ENCODE results near the gene EXOC2. TPM values are rescaled to one million over a fixed set of nuclear protein-coding genes. Genes with fewer than 3 reads are reported as not detected.

Gene EXOC2
- total and polyA plus RNA-seq, 10 of the 15 experiments (the other 5 are each of a cell fraction or from before 2014, with no cell fraction given): 8.7 to 32.8 (median 20.7) TPM

DNA sequence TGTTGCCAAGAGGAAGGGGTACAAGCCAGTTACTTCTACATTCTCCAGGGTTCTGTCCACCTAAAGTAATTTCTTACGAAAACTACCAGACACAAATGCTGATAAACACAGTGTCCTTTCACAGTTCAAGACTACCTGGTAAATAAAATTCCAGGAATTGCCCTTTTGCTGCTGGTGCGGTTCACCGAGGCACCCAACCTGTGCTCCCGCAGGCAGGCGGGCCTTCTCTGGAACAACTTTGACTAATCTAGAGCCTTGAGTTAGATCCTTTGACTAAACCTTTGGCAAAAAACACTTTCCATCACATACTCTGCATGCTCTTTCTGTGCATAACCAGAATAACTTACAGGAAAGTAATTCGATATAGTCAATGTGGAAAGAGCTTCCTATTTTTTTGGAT, 143.0 kb downstream of the EXOC2 start (continued):
- TF ChIP-seq MTA2 (IDR thresholded peaks at IDR 0.05; ENCODE audit: low read depth): no peak

DNA sequence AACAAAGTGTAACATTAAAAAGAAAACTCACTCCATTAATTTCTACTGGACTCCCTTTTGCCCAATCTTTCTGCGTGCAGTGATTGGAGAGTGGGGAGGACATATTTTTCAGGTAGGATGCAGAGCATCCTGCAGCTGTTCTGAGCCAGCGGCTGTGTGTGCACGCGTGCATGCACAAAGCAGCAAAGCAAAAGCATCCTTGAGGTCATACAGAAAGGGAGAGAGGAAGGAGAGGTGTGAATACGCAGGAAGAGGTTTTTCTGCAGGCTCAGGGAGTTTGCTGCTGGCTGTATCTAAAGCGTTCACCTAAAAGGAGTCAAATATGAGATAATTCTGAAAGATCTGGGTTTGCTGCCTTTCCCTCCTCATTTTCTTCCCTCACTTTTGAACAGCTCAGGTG, 144.4 kb downstream of the EXOC2 start:
- RAD21 ChIA-PET (ENCODE audit: unreplicated experiment): no interaction called here
- no TSS peak for BruUV-seq (replicated peaks)
- POLR2A ChIA-PET: no interaction called here
- WGBS (ENCODE audit: insufficient coverage, insufficient replicate concordance, low lambda C conversion rate, missing lambda C conversion rate): 96% methylated on average over 6 of the region's 6 CpGs
- Histone ChIP-seq H3K9me3 (replicated peaks; ENCODE audit: control insufficient read depth, insufficient read depth, low read length) (no peaks in the 10 kb centered on the region), H3K9ac (ENCODE audit: control insufficient read depth, insufficient read depth, low read length) (no peak overlapping the region), H3K4me3 (no peak overlapping the region), H3K27ac (ENCODE audit: control insufficient read depth, insufficient read depth) (no peak overlapping the region), H2AFZ (ENCODE audit: control insufficient read depth, low read depth, low read length) (no peak overlapping the region), H3K27me3 (replicated peaks in 1 of 2; ENCODE audit: control insufficient read depth in 2 of 2, insufficient read depth in 2 of 2, low read length in 1 of 2) (no peaks in the 10 kb centered on the region), H3K79me2 (ENCODE audit: control insufficient read depth, insufficient read depth, low read length) (no peaks in the 10 kb centered on the region), H3K4me2 (ENCODE audit: control insufficient read depth, insufficient read depth) (no peak overlapping the region), H4K20me1 (ENCODE audit: control insufficient read depth, insufficient read depth) (no peaks in the 10 kb centered on the region), H3K36me3 (ENCODE audit: control insufficient read depth in 2 of 2, insufficient read depth in 2 of 2, low read length in 1 of 2) (peaks cover 0 to 3% of the 10 kb centered on the region in 2 experiments; a peak in 2 of 4 replicates), H3K4me1 (ENCODE audit: control insufficient read depth, insufficient read depth, low read length) (no peaks in the 10 kb centered on the region)
- CTCF ChIA-PET: interaction anchor here (0.6 to 1.2 kb wide), 2 partner anchors 22 to 393 kb away, joined by 3 read pairs; no protein-coding TSS in a partner anchor
- SMC1A ChIA-PET (ENCODE audit: uncharacterized antibody, unreplicated experiment): interaction anchor here (1.0 kb wide), 1 partner anchor 154 kb away, joined by 3 read pairs; no protein-coding TSS in a partner anchor
- intact Hi-C loops (cut with micrococcal nuclease; ENCODE audit: unreplicated experiment) (no loop called here), in situ Hi-C loops (cut with MboI) (no loop called here)
- no peak for DNase-seq (ENCODE audit: low read depth, low spot score)
- TF ChIP-seq ASH2L (IDR thresholded peaks at IDR 0.05; ENCODE audit: borderline replicate concordance, low read depth): no peak
- TF ChIP-seq, protein P1, sequence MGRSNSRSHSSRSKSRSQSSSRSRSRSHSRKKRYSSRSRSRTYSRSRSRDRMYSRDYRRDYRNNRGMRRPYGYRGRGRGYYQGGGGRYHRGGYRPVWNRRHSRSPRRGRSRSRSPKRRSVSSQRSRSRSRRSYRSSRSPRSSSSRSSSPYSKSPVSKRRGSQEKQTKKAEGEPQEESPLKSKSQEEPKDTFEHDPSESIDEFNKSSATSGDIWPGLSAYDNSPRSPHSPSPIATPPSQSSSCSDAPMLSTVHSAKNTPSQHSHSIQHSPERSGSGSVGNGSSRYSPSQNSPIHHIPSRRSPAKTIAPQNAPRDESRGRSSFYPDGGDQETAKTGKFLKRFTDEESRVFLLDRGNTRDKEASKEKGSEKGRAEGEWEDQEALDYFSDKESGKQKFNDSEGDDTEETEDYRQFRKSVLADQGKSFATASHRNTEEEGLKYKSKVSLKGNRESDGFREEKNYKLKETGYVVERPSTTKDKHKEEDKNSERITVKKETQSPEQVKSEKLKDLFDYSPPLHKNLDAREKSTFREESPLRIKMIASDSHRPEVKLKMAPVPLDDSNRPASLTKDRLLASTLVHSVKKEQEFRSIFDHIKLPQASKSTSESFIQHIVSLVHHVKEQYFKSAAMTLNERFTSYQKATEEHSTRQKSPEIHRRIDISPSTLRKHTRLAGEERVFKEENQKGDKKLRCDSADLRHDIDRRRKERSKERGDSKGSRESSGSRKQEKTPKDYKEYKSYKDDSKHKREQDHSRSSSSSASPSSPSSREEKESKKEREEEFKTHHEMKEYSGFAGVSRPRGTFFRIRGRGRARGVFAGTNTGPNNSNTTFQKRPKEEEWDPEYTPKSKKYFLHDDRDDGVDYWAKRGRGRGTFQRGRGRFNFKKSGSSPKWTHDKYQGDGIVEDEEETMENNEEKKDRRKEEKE (IDR thresholded peaks at IDR 0.05): no peak
- FAIRE-seq: no peak
- no peak for ATAC-seq
